Hematopoietic multipotent progenitor cell treated with erythropoietin and hydrocortisone succinate and interleukin-3 and kit ligand, for 15 days (in vitro differentiated cells): ENCODE data around the gene GJB1.
"Not testable (repeated sequence)": the region's sequence is repeated elsewhere in the genome, so short reads cannot be mapped to it uniquely, and the experiment has no call there.

Experiments used
- DNase-seq: peaks from one replicate; pipeline ENCODE4 v3.0.0-alpha.2; 2015; ENCODE audit warnings: low spot score

GJB1 gene

GRCh38 chrX:71222929-71223328 lies at the start of gene GJB1:
Gene GJB1 (plus strand): TSS chrX:71223224. CDS start chrX:71223708, 484 bp downstream.
- no peak for DNase-seq

- DNase-seq = no peak
Observed at GRCh38 chrX:71173440-71173839, 49.6 kb upstream of the GJB1 start.

- DNase-seq = no peak
Observed at GRCh38 chrX:71174795-71175194, 48.2 kb upstream of the GJB1 start.

GRCh38 chrX:71175531-71175930 lies 47.5 kb upstream of the GJB1 start:
- no peak for DNase-seq

- DNase-seq = no peak
Observed at GRCh38 chrX:71177327-71177726, 45.7 kb upstream of the GJB1 start.

- DNase-seq = peak; percentile 74
Observed at GRCh38 chrX:71178908-71179307, 44.1 kb upstream of the GJB1 start.

GRCh38 chrX:71180579-71181265 lies 42.3 kb upstream of the GJB1 start:
- DNase-seq = not testable (repeated sequence)

GRCh38 chrX:71181558-71181909 lies 41.5 kb upstream of the GJB1 start:
- DNase-seq = no peak

GRCh38 chrX:71181910-71182799 lies 40.9 kb upstream of the GJB1 start:
- peak; percentile 88 for DNase-seq

- DNase-seq = no peak
Observed at GRCh38 chrX:71182871-71183270, 40.2 kb upstream of the GJB1 start.

GRCh38 chrX:71183341-71183740 lies 39.7 kb upstream of the GJB1 start:
- DNase-seq = no peak

- no peak for DNase-seq
Observed at GRCh38 chrX:71184092-71184491, 38.9 kb upstream of the GJB1 start.

- DNase-seq = no peak
Observed at GRCh38 chrX:71184803-71185495, 38.1 kb upstream of the GJB1 start.

GRCh38 chrX:71191248-71191647 lies 31.8 kb upstream of the GJB1 start:
- DNase-seq = no peak

GRCh38 chrX:71195964-71196649 lies 26.9 kb upstream of the GJB1 start:
- no peak for DNase-seq

GRCh38 chrX:71198066-71198465 lies 25.0 kb upstream of the GJB1 start:
- no peak for DNase-seq

GRCh38 chrX:71199252-71200008 lies 23.6 kb upstream of the GJB1 start:
- no peak for DNase-seq

GRCh38 chrX:71210816-71211215 lies 12.2 kb upstream of the GJB1 start:
- no peak for DNase-seq

GRCh38 chrX:71212536-71212935 lies 10.5 kb upstream of the GJB1 start:
- DNase-seq = no peak

- no peak for DNase-seq
Observed at GRCh38 chrX:71214152-71214551, 8.9 kb upstream of the GJB1 start.

GRCh38 chrX:71214604-71215337 lies 8.3 kb upstream of the GJB1 start:
- no peak for DNase-seq
